Gastroesophageal sphincter (tissue), 3 donors: Measurements from ENCODE around the gene MLLT6.

Experiments
- CTCF ChIP-seq, 4 experiments: fragments of 200-600 bp in 2 of 4; fragments of 450-650 bp in 2 of 4; sonication (generic) in 1 of 4; IDR thresholded peaks; one replicate each; pipeline ENCODE4 v1.5.1; 2017 to 2019; ENCODE audit warnings: antibody characterized with exemption in 4 of 4, mild to moderate bottlenecking in 2 of 4, moderate library complexity in 2 of 4
- POLR2A ChIP-seq, 2 donors: fragments of 450-650 bp; IDR thresholded peaks; one replicate each; pipeline ENCODE4 v1.6.1; 2017; ENCODE audit warnings: antibody characterized with exemption in 2 of 2, mild to moderate bottlenecking in 2 of 2, moderate library complexity in 1 of 2

- no peak for TF ChIP-seq CTCF (IDR thresholded peaks at IDR 0.05)
- TF ChIP-seq POLR2A (IDR thresholded peaks at IDR 0.05) = no peak
Observed at GRCh38 chr17:38659415-38659814, 45.7 kb upstream of the MLLT6 start.
